Measurements from ENCODE around the gene DRD5.
"Not testable (repeated sequence)": the region's sequence is repeated elsewhere in the genome, so short reads cannot be mapped to it uniquely, and the experiment has no call there.

The DRD5 gene

GRCh38 chr4:9781343-9782135 is at the start of gene DRD5:
Gene DRD5, plus strand, starts transcription at chr4:9781634. Its CDS starts 396 bp downstream, at chr4:9782030.
- DNase-seq = no peak

- not testable (repeated sequence) for DNase-seq
These were observed 49.2 kb upstream of the DRD5 start for GRCh38 chr4:9732256-9732655.

- no peak for DNase-seq
These were observed 45.9 kb upstream of the DRD5 start for GRCh38 chr4:9735515-9735914.

- DNase-seq = not testable (repeated sequence)
These were observed 44.2 kb upstream of the DRD5 start for GRCh38 chr4:9737280-9737679.

GRCh38 chr4:9743789-9744188 is 37.6 kb upstream of the DRD5 start:
- DNase-seq = not testable (repeated sequence)

GRCh38 chr4:9745782-9746181 is 35.7 kb upstream of the DRD5 start:
- DNase-seq = no peak

GRCh38 chr4:9758641-9759317 is 22.7 kb upstream of the DRD5 start:
- no peak for DNase-seq

- peak; percentile 84 for DNase-seq
These were observed 18.5 kb upstream of the DRD5 start for GRCh38 chr4:9762823-9763475.

- DNase-seq = no peak
These were observed 17.2 kb upstream of the DRD5 start for GRCh38 chr4:9764155-9764696.

- DNase-seq = peak; percentile 3
These were observed 16.3 kb upstream of the DRD5 start for GRCh38 chr4:9765091-9765490.

- DNase-seq = no peak
These were observed 12.1 kb upstream of the DRD5 start for GRCh38 chr4:9769321-9769720.

GRCh38 chr4:9771034-9771433 is 10.4 kb upstream of the DRD5 start:
- DNase-seq = no peak

- no peak for DNase-seq
These were observed 8.0 kb upstream of the DRD5 start for GRCh38 chr4:9773471-9773870.

- no peak for DNase-seq
These were observed 652 bp downstream of the DRD5 start for GRCh38 chr4:9782136-9782436.

- not testable (repeated sequence) for DNase-seq
These were observed 4.5 kb downstream of the DRD5 start for GRCh38 chr4:9785891-9786290.

- no peak for DNase-seq
These were observed 10.9 kb downstream of the DRD5 start for GRCh38 chr4:9792381-9792780.

GRCh38 chr4:9796641-9797040 is 15.2 kb downstream of the DRD5 start:
- DNase-seq = not testable (repeated sequence)

- DNase-seq = peak; percentile 4
These were observed 19.4 kb downstream of the DRD5 start for GRCh38 chr4:9800848-9801247.

GRCh38 chr4:9804918-9805317 is 23.5 kb downstream of the DRD5 start:
- no peak for DNase-seq

GRCh38 chr4:9808077-9808476 is 26.6 kb downstream of the DRD5 start:
- no peak for DNase-seq

- DNase-seq = no peak
These were observed 30.4 kb downstream of the DRD5 start for GRCh38 chr4:9811806-9812205.

- DNase-seq = no peak
These were observed 31.3 kb downstream of the DRD5 start for GRCh38 chr4:9812501-9813340.

GRCh38 chr4:9816285-9816684 is 34.9 kb downstream of the DRD5 start:
- DNase-seq = no peak

All from midbrain (tissue), 1 donor.